HL-60 (cell line): ENCODE measurements around the gene TSG101.

ENCODE experiments used
- DNase-seq, 2 experiments: peaks; one replicate each; pipeline ENCODE4 v3.0.0-alpha.2; 2010 to 2020; ENCODE audit warnings: low read depth in 1 of 2, low spot score in 1 of 2
- H3K27ac ChIP-seq: fragments of 250-450 bp; sonication (Bioruptor Pico); replicated peaks from 2 replicates; pipeline ENCODE4 v1.5.1; 2020; ENCODE audit warnings: mild to moderate bottlenecking, moderate library complexity
- H3K27me3 ChIP-seq: fragments of 250-450 bp; sonication (Bioruptor Pico); 2 replicates; pipeline ENCODE4 v1.5.1; 2021; ENCODE audit warnings: mild to moderate bottlenecking, moderate library complexity; ENCODE audit not compliant: insufficient read depth, poor library complexity, severe bottlenecking
- H3K4me3 ChIP-seq: replicated peaks from 2 replicates; pipeline ENCODE4 v1.5.1; 2011; ENCODE audit warnings: mild to moderate bottlenecking, control low read depth, low read length; ENCODE audit not compliant: insufficient read depth
- GABPA ChIP-seq: IDR thresholded peaks from 2 replicates; pipeline ENCODE4 v1.6.1; 2012; ENCODE audit warnings: low read depth
- POLR2AphosphoS5 ChIP-seq: IDR thresholded peaks from 2 replicates; pipeline ENCODE4 v1.6.1; 2012; ENCODE audit warnings: low read depth
- SPI1 ChIP-seq: IDR thresholded peaks from 2 replicates; pipeline ENCODE4 v1.6.1; 2012; ENCODE audit warnings: low read depth, mild to moderate bottlenecking, borderline replicate concordance
- TF ChIP-seq, protein P1 (sequence below): IDR thresholded peaks from one replicate; pipeline ENCODE4 v1.5.1; 2011; ENCODE audit warnings: low read length, control low read depth, inconsistent platforms; ENCODE audit not compliant: insufficient read depth
- TF ChIP-seq, protein P2 (sequence below): IDR thresholded peaks from 2 replicates; pipeline ENCODE4 v1.6.1; 2012; ENCODE audit warnings: low read depth; ENCODE audit not compliant: insufficient replicate concordance

TSG101 gene

DNA sequence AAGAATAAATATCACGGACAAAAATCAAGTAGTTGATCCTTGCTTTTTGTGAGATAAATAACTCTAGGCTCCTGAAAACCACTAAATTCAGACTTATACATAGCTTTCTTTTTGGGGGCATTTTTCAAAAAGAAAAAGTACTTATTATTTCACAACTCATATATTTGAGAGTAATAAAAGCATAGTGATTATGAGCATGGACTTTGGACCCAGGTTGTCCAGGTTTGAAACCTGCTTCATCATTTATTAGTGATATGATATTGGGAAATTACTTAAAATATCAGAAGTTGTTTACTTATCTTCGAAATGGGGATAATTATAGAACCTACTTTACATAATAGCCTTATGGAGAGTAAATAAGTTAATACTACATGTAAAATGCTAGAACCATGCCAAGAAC, 88.1 kb downstream of the TSG101 start:
- TF ChIP-seq, protein P1, sequence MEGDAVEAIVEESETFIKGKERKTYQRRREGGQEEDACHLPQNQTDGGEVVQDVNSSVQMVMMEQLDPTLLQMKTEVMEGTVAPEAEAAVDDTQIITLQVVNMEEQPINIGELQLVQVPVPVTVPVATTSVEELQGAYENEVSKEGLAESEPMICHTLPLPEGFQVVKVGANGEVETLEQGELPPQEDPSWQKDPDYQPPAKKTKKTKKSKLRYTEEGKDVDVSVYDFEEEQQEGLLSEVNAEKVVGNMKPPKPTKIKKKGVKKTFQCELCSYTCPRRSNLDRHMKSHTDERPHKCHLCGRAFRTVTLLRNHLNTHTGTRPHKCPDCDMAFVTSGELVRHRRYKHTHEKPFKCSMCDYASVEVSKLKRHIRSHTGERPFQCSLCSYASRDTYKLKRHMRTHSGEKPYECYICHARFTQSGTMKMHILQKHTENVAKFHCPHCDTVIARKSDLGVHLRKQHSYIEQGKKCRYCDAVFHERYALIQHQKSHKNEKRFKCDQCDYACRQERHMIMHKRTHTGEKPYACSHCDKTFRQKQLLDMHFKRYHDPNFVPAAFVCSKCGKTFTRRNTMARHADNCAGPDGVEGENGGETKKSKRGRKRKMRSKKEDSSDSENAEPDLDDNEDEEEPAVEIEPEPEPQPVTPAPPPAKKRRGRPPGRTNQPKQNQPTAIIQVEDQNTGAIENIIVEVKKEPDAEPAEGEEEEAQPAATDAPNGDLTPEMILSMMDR: no peak
- TF ChIP-seq, protein P2, sequence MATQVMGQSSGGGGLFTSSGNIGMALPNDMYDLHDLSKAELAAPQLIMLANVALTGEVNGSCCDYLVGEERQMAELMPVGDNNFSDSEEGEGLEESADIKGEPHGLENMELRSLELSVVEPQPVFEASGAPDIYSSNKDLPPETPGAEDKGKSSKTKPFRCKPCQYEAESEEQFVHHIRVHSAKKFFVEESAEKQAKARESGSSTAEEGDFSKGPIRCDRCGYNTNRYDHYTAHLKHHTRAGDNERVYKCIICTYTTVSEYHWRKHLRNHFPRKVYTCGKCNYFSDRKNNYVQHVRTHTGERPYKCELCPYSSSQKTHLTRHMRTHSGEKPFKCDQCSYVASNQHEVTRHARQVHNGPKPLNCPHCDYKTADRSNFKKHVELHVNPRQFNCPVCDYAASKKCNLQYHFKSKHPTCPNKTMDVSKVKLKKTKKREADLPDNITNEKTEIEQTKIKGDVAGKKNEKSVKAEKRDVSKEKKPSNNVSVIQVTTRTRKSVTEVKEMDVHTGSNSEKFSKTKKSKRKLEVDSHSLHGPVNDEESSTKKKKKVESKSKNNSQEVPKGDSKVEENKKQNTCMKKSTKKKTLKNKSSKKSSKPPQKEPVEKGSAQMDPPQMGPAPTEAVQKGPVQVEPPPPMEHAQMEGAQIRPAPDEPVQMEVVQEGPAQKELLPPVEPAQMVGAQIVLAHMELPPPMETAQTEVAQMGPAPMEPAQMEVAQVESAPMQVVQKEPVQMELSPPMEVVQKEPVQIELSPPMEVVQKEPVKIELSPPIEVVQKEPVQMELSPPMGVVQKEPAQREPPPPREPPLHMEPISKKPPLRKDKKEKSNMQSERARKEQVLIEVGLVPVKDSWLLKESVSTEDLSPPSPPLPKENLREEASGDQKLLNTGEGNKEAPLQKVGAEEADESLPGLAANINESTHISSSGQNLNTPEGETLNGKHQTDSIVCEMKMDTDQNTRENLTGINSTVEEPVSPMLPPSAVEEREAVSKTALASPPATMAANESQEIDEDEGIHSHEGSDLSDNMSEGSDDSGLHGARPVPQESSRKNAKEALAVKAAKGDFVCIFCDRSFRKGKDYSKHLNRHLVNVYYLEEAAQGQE: no peak
- TF ChIP-seq POLR2AphosphoS5: no peak
- no peak for TF ChIP-seq GABPA
- TF ChIP-seq SPI1: no peak
- Histone ChIP-seq H3K27ac (no peak overlapping the region), H3K4me3 (no peak overlapping the region), H3K27me3 (no peaks in the 10 kb centered on the region)
- no peak for DNase-seq
